Esophagus squamous epithelium (tissue), 5 donors: ENCODE data around the gene FAM135A. TPM values are rescaled to one million over a fixed set of nuclear protein-coding genes. Genes with fewer than 3 reads are reported as not detected.
"Not testable (repeated sequence)": the region's sequence is repeated elsewhere in the genome, so short reads cannot be mapped to it uniquely, and the experiment has no call there.

Source experiments
- DNase-seq: peaks from one replicate; lab custom pipeline; 2025; lab: John Stamatoyannopoulos, UW
- H3K27ac ChIP-seq, 4 donors: fragments of 200-600 bp; sonication (generic); one replicate each; pipeline ENCODE4 v1.5.1; 2016 to 2019; ENCODE audit warnings: mild to moderate bottlenecking in 1 of 4
- H3K27me3 ChIP-seq, 4 donors: fragments of 200-600 bp; sonication (generic); 1 replicate in 3 of 4; 2 replicates in 1 of 4; pipeline versions ENCODE4 v1.5.1 to v1.6.0; 2017 to 2021; ENCODE audit warnings: antibody characterized with exemption in 1 of 4
- H3K36me3 ChIP-seq, 3 donors: fragments of 200-600 bp; sonication (generic); one replicate each; pipeline ENCODE4 v1.5.1; 2016 to 2019
- H3K4me1 ChIP-seq, 3 donors: fragments of 200-600 bp; sonication (generic); one replicate each; pipeline ENCODE4 v1.5.1; 2017 to 2019
- H3K4me3 ChIP-seq, 4 donors: fragments of 200-600 bp; sonication (generic); 1 replicate in 3 of 4; 2 replicates in 1 of 4; pipeline ENCODE4 v1.5.1; 2016 to 2019; ENCODE audit warnings: mild to moderate bottlenecking in 2 of 4, moderate library complexity in 1 of 4
- H3K9me3 ChIP-seq, 3 donors: fragments of 200-600 bp; sonication (generic); one replicate each; pipeline ENCODE4 v1.5.1; 2016 to 2019
- CTCF ChIP-seq, 6 experiments: fragments of 450-650 bp in 4 of 6; fragments of 200-600 bp in 2 of 6; sonication (generic) in 2 of 6; IDR thresholded peaks; one replicate each; pipeline ENCODE4 v1.5.1; 2016 to 2019; ENCODE audit warnings: antibody characterized with exemption in 6 of 6, mild to moderate bottlenecking in 4 of 6, moderate library complexity in 4 of 6
- POLR2A ChIP-seq, 4 donors: fragments of 450-650 bp; IDR thresholded peaks; one replicate each; pipeline ENCODE4 v1.6.1; 2017; ENCODE audit warnings: antibody characterized with exemption in 4 of 4, mild to moderate bottlenecking in 4 of 4, moderate library complexity in 3 of 4
- WGBS, 2 donors: methylation state at CpG; one replicate each; pipeline ENCODE4 v1.1.5; 2018; 5-methylcytosine and 5-hydroxymethylcytosine counted together
- intact Hi-C: fragments of 100-400 bp; cut with DNase I; formaldehyde crosslinking; loops from one replicate; pipeline ENCODE4 v1.15.0; 2022
- total RNA-seq, 4 donors: library from RNA; depleted of rRNA; stranded (reverse); fragments of >200 nt; gene quantifications; one replicate each; pipeline ENCODE4 v1.1.0, GENCODE V29; 2016
- donor health status: DM: yes; HTN: yes; CAD: no.

Gene FAM135A
- total RNA-seq, 4 donors from 2014 or later = 81.4 to 142 (median 120) TPM

GRCh38 chr6:70445001-70445400 lies 31.7 kb downstream of the FAM135A start:
- H3K4me3 ChIP-seq = no peak overlapping the region
- 83 to 91% methylated on average over 2 of the region's 2 CpGs for WGBS, 2 donors
- H3K27me3 ChIP-seq = no peaks in the 10 kb centered on the region
- no peaks in the 10 kb centered on the region for H3K4me1 ChIP-seq
- no peak overlapping the region for H3K27ac ChIP-seq
- intact Hi-C loops = no loop called here
- no peak for DNase-seq
- H3K9me3 ChIP-seq = no peaks in the 10 kb centered on the region
- H3K36me3 ChIP-seq = peaks cover 0 to 83% (median 5%) of the 10 kb centered on the region in 3 donors
- no peak for TF ChIP-seq CTCF (IDR thresholded peaks at IDR 0.05)
- TF ChIP-seq POLR2A (IDR thresholded peaks at IDR 0.05) = no peak

GRCh38 chr6:70447343-70448070 lies 34.2 kb downstream of the FAM135A start:
- DNase-seq, H3K4me3 ChIP-seq, H3K27me3 ChIP-seq, H3K4me1 ChIP-seq, H3K27ac ChIP-seq, intact Hi-C loops, H3K9me3 ChIP-seq: not testable (repeated sequence)
- 86 to 89% methylated on average over 13 of the region's 13 CpGs for WGBS, 2 donors
- peaks cover 0 to 66% (median 5%) of the 10 kb centered on the region in 3 donors for H3K36me3 ChIP-seq

DNA sequence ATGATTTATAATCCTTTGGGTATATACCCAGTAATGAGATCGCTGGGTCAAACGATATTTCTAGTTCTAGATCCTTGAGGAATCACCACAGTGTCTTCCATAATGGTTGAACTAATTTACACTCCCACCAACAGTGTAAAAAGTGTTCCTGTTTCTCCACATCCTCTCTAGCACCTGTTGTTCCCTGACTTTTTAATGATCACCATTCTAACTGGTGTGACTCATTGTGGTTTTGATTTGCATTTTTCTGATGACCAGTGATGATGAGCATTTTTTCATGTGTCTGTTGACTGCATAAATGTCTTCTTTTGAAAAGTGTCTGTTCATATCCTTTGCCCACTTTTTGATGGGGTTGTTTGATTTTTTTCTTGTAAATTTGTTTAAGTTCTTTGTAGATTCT lies 40.6 kb downstream of the FAM135A start:
- H3K27me3 ChIP-seq, H3K9me3 ChIP-seq, H3K4me3 ChIP-seq, H3K27ac ChIP-seq, DNase-seq, intact Hi-C loops: not testable (repeated sequence)
- Histone ChIP-seq H3K4me1 (peaks cover 0 to 31% (median 0%) of the 10 kb centered on the region in 3 donors), H3K36me3 (peaks cover 0 to 44% (median 0%) of the 10 kb centered on the region in 3 donors)
- WGBS, 2 donors = 95 to 98% methylated on average over 2 of the region's 2 CpGs

- Histone ChIP-seq H3K27me3 (no peaks in the 10 kb centered on the region), H3K4me1 (peaks cover 0 to 33% (median 0%) of the 10 kb centered on the region in 3 donors), H3K9me3 (no peaks in the 10 kb centered on the region), H3K4me3 (no peak overlapping the region), H3K36me3 (peaks cover 0 to 56% (median 0%) of the 10 kb centered on the region in 3 donors), H3K27ac (peak overlapping the region; percentile 9 to 71 (median 57))
- intact Hi-C loops = no loop called here
- TF ChIP-seq POLR2A (IDR thresholded peaks at IDR 0.05) = no peak
- no peak for TF ChIP-seq CTCF (IDR thresholded peaks at IDR 0.05)
- 44 to 60% methylated on average over 1 of the region's 1 CpG for WGBS, 2 donors
- no peak for DNase-seq
These were observed 43.4 kb downstream of the FAM135A start for GRCh38 chr6:70456735-70457134.

- TF ChIP-seq CTCF (IDR thresholded peaks at IDR 0.05) (no peak), POLR2A (IDR thresholded peaks at IDR 0.05) (no peak)
- Histone ChIP-seq H3K27ac (peak overlapping the region in 2 of 4 donors; percentile 66 to 71), H3K4me1 (peaks cover 0 to 33% (median 0%) of the 10 kb centered on the region in 3 donors), H3K4me3 (no peak overlapping the region), H3K36me3 (peaks cover 0 to 47% (median 0%) of the 10 kb centered on the region in 3 donors), H3K9me3 (no peaks in the 10 kb centered on the region), H3K27me3 (no peaks in the 10 kb centered on the region)
- DNase-seq = no peak
- intact Hi-C loops = no loop called here
- 78 to 81% methylated on average over 2 of the region's 2 CpGs for WGBS, 2 donors
These were observed 45.9 kb downstream of the FAM135A start for GRCh38 chr6:70459235-70459634.

DNA sequence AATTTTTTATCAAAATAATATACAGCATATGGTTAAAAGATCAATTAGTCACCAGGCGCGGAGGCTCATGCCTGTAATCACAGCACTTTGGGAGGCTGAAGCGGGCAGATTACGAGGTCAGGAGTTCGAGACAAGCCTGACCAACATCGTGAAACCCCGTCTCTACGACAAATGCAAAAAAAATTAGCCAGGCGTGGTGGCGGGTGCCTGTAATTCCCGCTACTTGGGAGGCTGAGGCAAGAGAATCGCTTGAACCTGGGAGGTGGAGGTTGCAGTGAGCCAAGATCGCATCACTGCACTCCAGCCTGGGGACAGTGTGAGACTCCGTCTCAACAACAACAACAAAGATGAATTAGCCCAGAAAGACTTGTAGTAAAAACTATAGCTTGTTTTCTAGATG lies 46.4 kb downstream of the FAM135A start:
- H3K27me3 ChIP-seq, H3K9me3 ChIP-seq, H3K4me3 ChIP-seq, DNase-seq, H3K27ac ChIP-seq, intact Hi-C loops: not testable (repeated sequence)
- Histone ChIP-seq H3K4me1 (peaks cover 0 to 33% (median 0%) of the 10 kb centered on the region in 3 donors), H3K36me3 (peaks cover 0 to 43% (median 0%) of the 10 kb centered on the region in 3 donors)
- WGBS, 2 donors = 92 to 96% methylated on average over 14 of the region's 14 CpGs
